HepG2 (cell line): ENCODE results near the gene NOTUM. TPM values are rescaled to one million over a fixed set of nuclear protein-coding genes. Genes with fewer than 3 reads are reported as not detected.

Experiments
- AKNA ChIP-seq: sonication (generic); formaldehyde crosslinking; IDR thresholded peaks from 2 replicates; pipeline ENCODE4 v1.4.0; 2020; ENCODE audit warnings: missing genetic modification reagents, borderline replicate concordance
- ATRX ChIP-seq: sonication (generic); formaldehyde crosslinking; IDR thresholded peaks from 2 replicates; pipeline ENCODE4 v1.4.0; 2020; ENCODE audit warnings: missing genetic modification reagents, borderline replicate concordance
- CREB1 ChIP-seq, 2 experiments: fragments of 450-650 bp in 1 of 2; IDR thresholded peaks; 2 replicates each; pipeline ENCODE4 v1.6.1; 2016 to 2017; ENCODE audit warnings: control low read depth in 1 of 2, mild to moderate bottlenecking in 1 of 2, missing compliant biosample characterization in 1 of 2, missing genetic modification characterization in 1 of 2
- FOXA1 ChIP-seq, 2 experiments: fragments of 450-650 bp in 1 of 2; sonication (generic) in 1 of 2; formaldehyde crosslinking in 1 of 2; IDR thresholded peaks; 2 replicates each; pipeline versions ENCODE4 v1.4.0 to v1.6.1; 2016 to 2020; ENCODE audit warnings: missing genetic modification reagents in 1 of 2
- GFI1 ChIP-seq: sonication (generic); formaldehyde crosslinking; IDR thresholded peaks from 2 replicates; pipeline ENCODE4 v1.5.0; 2020; ENCODE audit warnings: missing genetic modification reagents, mild to moderate bottlenecking, borderline replicate concordance
- HMGA1 ChIP-seq: sonication (generic); formaldehyde crosslinking; conservative IDR thresholded peaks from 2 replicates; pipeline ENCODE4 v1.4.0; 2020; ENCODE audit warnings: missing genetic modification reagents
- KDM2A ChIP-seq: sonication (generic); formaldehyde crosslinking; IDR thresholded peaks from 2 replicates; pipeline ENCODE4 v1.4.0; 2020; ENCODE audit warnings: low read depth, missing genetic modification reagents, borderline replicate concordance
- ZMAT3 ChIP-seq: sonication (generic); formaldehyde crosslinking; conservative IDR thresholded peaks from 2 replicates; pipeline ENCODE4 v1.7.0; 2021; ENCODE audit warnings: missing genetic modification reagents
- ZNF550 ChIP-seq: sonication (generic); formaldehyde crosslinking; IDR thresholded peaks from 2 replicates; pipeline ENCODE4 v1.4.0; 2020; ENCODE audit warnings: mild to moderate bottlenecking, missing genetic modification reagents, borderline replicate concordance
- ZNF782 ChIP-seq: sonication (generic); formaldehyde crosslinking; IDR thresholded peaks from 2 replicates; pipeline ENCODE4 v1.4.0; 2020; ENCODE audit warnings: missing genetic modification reagents, mild to moderate bottlenecking, borderline replicate concordance
- ZSCAN30 ChIP-seq: sonication (generic); formaldehyde crosslinking; IDR thresholded peaks from 2 replicates; pipeline ENCODE4 v1.5.0; 2020; ENCODE audit warnings: mild to moderate bottlenecking, missing genetic modification reagents
- polyA plus RNA-seq, 8 experiments: library from polyadenylated mRNA; depleted of rRNA in 3 of 8; stranded (reverse) in 7 of 8; unstranded in 1 of 8; fragments of >200 nt; fragmentation: Illumina TruSeq in 4 of 8; extraction: Trizol in 4 of 8; gene quantifications; 2 replicates each; pipeline versions ENCODE4 v1.2.1 to v1.2.3, GENCODE V29; 2011 to 2016; ENCODE audit warnings: low read depth in 4 of 8, missing spikeins in 1 of 8, mixed read lengths in 1 of 8; ENCODE audit not compliant: insufficient read depth in 1 of 8
- total RNA-seq, 5 experiments: library from RNA; depleted of rRNA; stranded (reverse); fragments of >200 nt; fragmentation: Illumina TruSeq; extraction: Trizol; gene quantifications; 2 replicates each; pipeline ENCODE4 v1.2.3, GENCODE V29; 2016; ENCODE audit warnings: low read depth in 1 of 5
- TF ChIP-seq, protein P1 (sequence below): sonication (generic); formaldehyde crosslinking; IDR thresholded peaks from 2 replicates; pipeline ENCODE4 v1.8.1; 2023; ENCODE audit warnings: mild to moderate bottlenecking, inconsistent platforms, moderate library complexity, missing genetic modification reagents, borderline replicate concordance
- TF ChIP-seq, protein P2 (sequence below): sonication (generic); formaldehyde crosslinking; IDR thresholded peaks from 2 replicates; pipeline ENCODE4 v1.4.0; 2020; ENCODE audit warnings: missing genetic modification reagents
- TF ChIP-seq, protein P3 (sequence below): sonication (generic); formaldehyde crosslinking; IDR thresholded peaks from 2 replicates; pipeline ENCODE4 v1.5.1; 2020; ENCODE audit warnings: missing genetic modification reagents, mild to moderate bottlenecking, borderline replicate concordance
- TF ChIP-seq, protein P4 (sequence below): IDR thresholded peaks from 2 replicates; pipeline ENCODE4 v1.6.1; 2012; ENCODE audit warnings: inconsistent platforms

Gene NOTUM
- total and polyA plus RNA-seq, 2 of the 13 experiments (the other 11 are each of a cell fraction or from before 2014, with no cell fraction given): 150 to 160 TPM

GRCh38 chr17:81909966-81910839 lies 50.8 kb downstream of the NOTUM start (continued):
- TF ChIP-seq, protein P1, sequence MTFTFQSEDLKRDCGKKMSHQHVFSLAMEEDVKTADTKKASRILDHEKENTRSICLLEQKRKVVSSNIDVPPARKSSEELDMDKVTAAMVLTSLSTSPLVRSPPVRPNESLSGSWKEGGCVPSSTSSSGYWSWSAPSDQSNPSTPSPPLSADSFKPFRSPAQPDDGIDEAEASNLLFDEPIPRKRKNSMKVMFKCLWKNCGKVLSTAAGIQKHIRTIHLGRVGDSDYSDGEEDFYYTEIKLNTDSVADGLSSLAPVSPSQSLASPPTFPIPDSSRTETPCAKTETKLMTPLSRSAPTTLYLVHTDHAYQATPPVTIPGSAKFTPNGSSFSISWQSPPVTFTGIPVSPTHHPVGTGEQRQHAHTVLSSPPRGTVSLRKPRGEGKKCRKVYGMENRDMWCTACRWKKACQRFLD (CRISPR knock-in tag): no peak
- TF ChIP-seq FOXA1 (IDR thresholded peaks at IDR 0.05) (no peak), FOXA1 (CRISPR knock-in tag; IDR thresholded peaks at IDR 0.05) (peak; percentile 9; the same call in 1 of the 2 replicates), ATRX (CRISPR knock-in tag) (no peak), KDM2A (CRISPR knock-in tag) (peak; percentile 80), GFI1 (CRISPR knock-in tag) (0 out of 2 replicates have a peak, but pooled peaks have one; percentile 11), CREB1 (IDR thresholded peaks at IDR 0.05) (peak; percentile 27; the same call in 1 of the 2 replicates), CREB1 (CRISPR knock-in tag; IDR thresholded peaks at IDR 0.05) (no peak), ZSCAN30 (CRISPR knock-in tag) (no peak), ZNF782 (CRISPR knock-in tag) (no peak), ZNF550 (CRISPR knock-in tag) (no peak; the same call in 1 of the 2 replicates), AKNA (CRISPR knock-in tag) (no peak), ZMAT3 (peak; percentile 47; the same call in 1 of the 2 replicates), HMGA1 (CRISPR knock-in tag) (no peak)
- TF ChIP-seq, protein P2, sequence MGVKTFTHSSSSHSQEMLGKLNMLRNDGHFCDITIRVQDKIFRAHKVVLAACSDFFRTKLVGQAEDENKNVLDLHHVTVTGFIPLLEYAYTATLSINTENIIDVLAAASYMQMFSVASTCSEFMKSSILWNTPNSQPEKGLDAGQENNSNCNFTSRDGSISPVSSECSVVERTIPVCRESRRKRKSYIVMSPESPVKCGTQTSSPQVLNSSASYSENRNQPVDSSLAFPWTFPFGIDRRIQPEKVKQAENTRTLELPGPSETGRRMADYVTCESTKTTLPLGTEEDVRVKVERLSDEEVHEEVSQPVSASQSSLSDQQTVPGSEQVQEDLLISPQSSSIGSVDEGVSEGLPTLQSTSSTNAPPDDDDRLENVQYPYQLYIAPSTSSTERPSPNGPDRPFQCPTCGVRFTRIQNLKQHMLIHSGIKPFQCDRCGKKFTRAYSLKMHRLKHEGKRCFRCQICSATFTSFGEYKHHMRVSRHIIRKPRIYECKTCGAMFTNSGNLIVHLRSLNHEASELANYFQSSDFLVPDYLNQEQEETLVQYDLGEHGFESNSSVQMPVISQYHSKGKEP (CRISPR knock-in tag): no peak
- TF ChIP-seq, protein P3, sequence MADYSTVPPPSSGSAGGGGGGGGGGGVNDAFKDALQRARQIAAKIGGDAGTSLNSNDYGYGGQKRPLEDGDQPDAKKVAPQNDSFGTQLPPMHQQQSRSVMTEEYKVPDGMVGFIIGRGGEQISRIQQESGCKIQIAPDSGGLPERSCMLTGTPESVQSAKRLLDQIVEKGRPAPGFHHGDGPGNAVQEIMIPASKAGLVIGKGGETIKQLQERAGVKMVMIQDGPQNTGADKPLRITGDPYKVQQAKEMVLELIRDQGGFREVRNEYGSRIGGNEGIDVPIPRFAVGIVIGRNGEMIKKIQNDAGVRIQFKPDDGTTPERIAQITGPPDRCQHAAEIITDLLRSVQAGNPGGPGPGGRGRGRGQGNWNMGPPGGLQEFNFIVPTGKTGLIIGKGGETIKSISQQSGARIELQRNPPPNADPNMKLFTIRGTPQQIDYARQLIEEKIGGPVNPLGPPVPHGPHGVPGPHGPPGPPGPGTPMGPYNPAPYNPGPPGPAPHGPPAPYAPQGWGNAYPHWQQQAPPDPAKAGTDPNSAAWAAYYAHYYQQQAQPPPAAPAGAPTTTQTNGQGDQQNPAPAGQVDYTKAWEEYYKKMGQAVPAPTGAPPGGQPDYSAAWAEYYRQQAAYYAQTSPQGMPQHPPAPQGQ (CRISPR knock-in tag): no peak
- TF ChIP-seq, protein P4, sequence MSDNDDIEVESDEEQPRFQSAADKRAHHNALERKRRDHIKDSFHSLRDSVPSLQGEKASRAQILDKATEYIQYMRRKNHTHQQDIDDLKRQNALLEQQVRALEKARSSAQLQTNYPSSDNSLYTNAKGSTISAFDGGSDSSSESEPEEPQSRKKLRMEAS: peak; percentile 51; the same call in 1 of the 2 replicates
